Measurements from ENCODE around the gene FSCN2. TPM values are rescaled to one million over a fixed set of nuclear protein-coding genes. Genes with fewer than 3 reads are reported as not detected.

The FSCN2 gene
- total RNA-seq, 4 donors from 2014 or later, result 0.46 to 2.7 (median 1.8) TPM

DNA sequence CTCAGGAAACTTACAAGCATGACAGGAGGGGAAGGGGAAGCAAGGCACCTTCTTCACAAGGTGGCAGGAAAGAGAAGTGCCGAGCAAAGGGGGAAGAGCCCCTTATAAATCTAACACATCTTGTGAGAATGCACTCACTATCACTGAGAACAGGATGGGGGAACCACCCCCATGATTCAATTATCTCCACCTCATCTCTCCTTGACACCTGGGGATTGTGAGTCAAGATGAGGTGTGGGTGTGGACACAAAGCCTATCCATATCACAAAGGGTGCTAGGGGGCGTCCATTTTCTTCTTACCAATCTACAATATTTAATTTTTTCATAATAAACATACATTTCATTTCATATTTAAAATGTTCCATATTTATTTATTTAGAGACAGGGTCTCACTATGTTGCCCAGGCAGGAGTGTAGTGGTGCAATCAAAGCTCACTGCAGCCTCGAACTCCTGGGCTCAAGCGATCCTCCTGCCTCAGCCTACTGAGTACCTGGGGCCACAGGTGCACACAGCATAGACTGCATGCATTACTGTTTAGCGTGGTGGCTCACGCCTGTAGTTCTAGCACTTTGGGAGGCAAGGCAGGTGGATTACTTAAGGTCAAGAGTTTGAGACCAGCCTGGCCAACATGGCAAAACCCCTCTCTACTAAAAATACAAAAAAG is 50.5 kb downstream of the FSCN2 start:
- no peak overlapping the region for H3K4me3 ChIP-seq (ENCODE audit: low read depth, poor library complexity, severe bottlenecking)
- intact Hi-C loops (cut with DNase I; ENCODE audit: low total_unique reads), result no loop called here
- WGBS, 2 donors, result 91% methylated on average over 6 of the region's 6 CpGs
- no peak for TF ChIP-seq POLR2A (IDR thresholded peaks at IDR 0.05)
- TF ChIP-seq CTCF (IDR thresholded peaks at IDR 0.05), result no peak
- DNase-seq (ENCODE audit: low spot score in 2 of 2), result no peak

DNA sequence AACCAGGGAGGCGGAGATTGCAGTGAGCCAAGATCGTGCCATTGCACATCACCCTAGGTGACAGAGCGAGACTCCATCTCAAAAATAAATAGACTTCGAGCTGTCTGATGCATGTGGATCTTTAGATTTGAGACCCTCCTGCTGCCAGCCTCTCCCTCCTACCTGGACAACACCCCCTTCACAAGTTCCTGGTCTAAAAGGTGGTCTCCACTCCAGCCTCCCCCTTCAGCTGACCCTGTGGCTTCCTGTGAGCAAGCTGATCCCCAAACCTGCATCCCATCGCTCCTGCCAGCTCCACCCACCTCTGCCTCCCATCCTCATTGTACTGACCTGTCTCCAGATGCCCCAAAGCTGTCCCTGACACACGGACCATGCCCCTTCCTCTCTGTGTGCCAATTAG is 51.1 kb downstream of the FSCN2 start:
- 88% methylated on average over 6 of the region's 6 CpGs for WGBS, 2 donors
- DNase-seq (ENCODE audit: low spot score in 2 of 2), result no peak
- intact Hi-C loops (cut with DNase I; ENCODE audit: low total_unique reads), result no loop called here
- H3K4me3 ChIP-seq (ENCODE audit: low read depth, poor library complexity, severe bottlenecking), result no peak overlapping the region
- TF ChIP-seq POLR2A (IDR thresholded peaks at IDR 0.05) (no peak), CTCF (IDR thresholded peaks at IDR 0.05) (no peak)

GRCh38 chr17:81579821-81580321 is 51.7 kb downstream of the FSCN2 start:
- TF ChIP-seq POLR2A (IDR thresholded peaks at IDR 0.05), result no peak
- TF ChIP-seq CTCF (IDR thresholded peaks at IDR 0.05), result no peak
- 94 to 95% methylated on average over 10 of the region's 10 CpGs for WGBS, 2 donors
- intact Hi-C loops (cut with DNase I; ENCODE audit: low total_unique reads), result no loop called here
- H3K4me3 ChIP-seq (ENCODE audit: low read depth, poor library complexity, severe bottlenecking), result no peak overlapping the region
- DNase-seq (ENCODE audit: low spot score in 2 of 2), result no peak

- H3K4me3 ChIP-seq (ENCODE audit: low read depth, poor library complexity, severe bottlenecking), result no peak overlapping the region
- 93 to 99% methylated on average over 6 of the region's 6 CpGs for WGBS, 2 donors
- intact Hi-C loops (cut with DNase I; ENCODE audit: low total_unique reads), result no loop called here
- DNase-seq (ENCODE audit: low spot score in 2 of 2), result no peak
- no peak for TF ChIP-seq CTCF (IDR thresholded peaks at IDR 0.05)
- no peak for TF ChIP-seq POLR2A (IDR thresholded peaks at IDR 0.05)
Observed at GRCh38 chr17:81580481-81580880, 52.3 kb downstream of the FSCN2 start.

- no peak for DNase-seq (ENCODE audit: low spot score in 2 of 2)
- H3K4me3 ChIP-seq (ENCODE audit: low read depth, poor library complexity, severe bottlenecking), result no peak overlapping the region
- no peak for TF ChIP-seq POLR2A (IDR thresholded peaks at IDR 0.05)
- TF ChIP-seq CTCF (IDR thresholded peaks at IDR 0.05), result no peak
- intact Hi-C loops (cut with DNase I; ENCODE audit: low total_unique reads), result no loop called here
- WGBS, 2 donors, result 65 to 91% methylated on average over 8 of the region's 8 CpGs
Observed at GRCh38 chr17:81581758-81582157, 53.6 kb downstream of the FSCN2 start.

DNA sequence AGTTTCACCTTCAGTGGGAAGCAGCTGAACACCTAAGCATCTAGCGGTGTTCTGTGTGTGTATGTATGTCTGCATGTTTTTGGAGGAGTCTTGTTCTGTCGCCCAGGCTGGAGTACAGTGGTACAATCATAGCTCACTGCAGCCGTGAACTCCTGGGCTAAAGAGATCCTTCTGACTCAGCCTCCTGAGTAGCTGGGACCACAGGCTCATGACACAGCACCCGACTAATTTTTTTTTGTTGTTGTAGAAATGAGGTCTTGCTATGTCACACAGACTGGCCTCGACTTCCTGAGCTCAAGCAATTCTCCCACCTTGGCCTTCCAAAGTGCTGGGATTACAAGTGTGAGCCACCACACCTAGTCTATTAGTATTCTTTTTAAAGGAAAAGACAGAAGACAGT is 54.2 kb downstream of the FSCN2 start:
- 78 to 81% methylated on average over 5 of the region's 5 CpGs for WGBS, 2 donors
- DNase-seq (ENCODE audit: low spot score in 2 of 2), result no peak
- TF ChIP-seq CTCF (IDR thresholded peaks at IDR 0.05) (no peak), POLR2A (IDR thresholded peaks at IDR 0.05) (no peak)
- intact Hi-C loops (cut with DNase I; ENCODE audit: low total_unique reads), result no loop called here
- no peak overlapping the region for H3K4me3 ChIP-seq (ENCODE audit: low read depth, poor library complexity, severe bottlenecking)

Measured in lower leg skin (tissue), 4 donors.